NK-92 (cell line): Measurements from ENCODE around the gene IRF3.
A peak's percentile ranks its signal among the peaks of the same experiment; 100 is the strongest.
"Not testable (repeated sequence)": the region's sequence is repeated elsewhere in the genome, so short reads cannot be mapped to it uniquely, and the experiment has no call there.

ENCODE experiments used
- DNase-seq: peaks from one replicate; lab custom pipeline; 2025; ENCODE audit not compliant: unreplicated experiment; lab: John Stamatoyannopoulos, UW

The IRF3 gene

DNA sequence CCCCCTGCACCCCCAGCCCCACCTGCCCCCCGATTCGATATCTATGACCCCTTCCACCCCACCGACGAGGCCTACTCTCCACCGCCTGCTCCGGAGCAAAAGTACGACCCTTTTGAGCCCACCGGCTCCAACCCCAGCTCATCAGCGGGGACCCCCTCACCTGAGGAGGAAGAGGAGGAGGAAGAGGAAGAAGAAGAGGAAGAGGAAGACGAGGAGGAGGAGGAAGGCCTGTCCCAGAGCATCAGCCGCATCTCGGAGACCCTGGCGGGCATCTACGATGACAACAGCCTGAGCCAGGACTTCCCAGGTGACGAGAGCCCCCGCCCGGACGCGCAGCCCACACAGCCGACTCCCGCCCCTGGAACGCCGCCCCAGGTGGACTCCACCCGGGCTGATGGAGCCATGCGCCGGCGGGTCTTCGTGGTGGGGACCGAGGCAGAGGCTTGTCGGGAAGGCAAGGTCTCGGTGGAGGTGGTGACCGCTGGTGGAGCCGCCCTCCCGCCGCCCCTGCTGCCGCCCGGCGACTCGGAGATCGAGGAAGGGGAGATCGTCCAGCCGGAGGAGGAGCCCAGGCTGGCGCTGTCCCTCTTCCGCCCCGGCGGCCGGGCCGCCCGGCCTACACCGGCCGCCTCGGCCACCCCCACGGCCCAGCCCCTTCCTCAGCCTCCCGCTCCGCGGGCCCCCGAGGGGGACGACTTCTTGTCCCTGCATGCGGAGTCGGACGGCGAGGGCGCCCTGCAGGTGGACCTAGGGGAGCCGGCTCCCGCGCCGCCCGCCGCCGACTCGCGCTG is 14.4 kb downstream of the IRF3 start:
- DNase-seq: no peak

GRCh38 chr19:49646586-49646985 is 19.1 kb downstream of the IRF3 start:
- DNase-seq: no peak

GRCh38 chr19:49645995-49646394 is 19.7 kb downstream of the IRF3 start:
- no peak for DNase-seq

- no peak for DNase-seq
Measured at GRCh38 chr19:49645592-49645991, 20.1 kb downstream of the IRF3 start.

DNA sequence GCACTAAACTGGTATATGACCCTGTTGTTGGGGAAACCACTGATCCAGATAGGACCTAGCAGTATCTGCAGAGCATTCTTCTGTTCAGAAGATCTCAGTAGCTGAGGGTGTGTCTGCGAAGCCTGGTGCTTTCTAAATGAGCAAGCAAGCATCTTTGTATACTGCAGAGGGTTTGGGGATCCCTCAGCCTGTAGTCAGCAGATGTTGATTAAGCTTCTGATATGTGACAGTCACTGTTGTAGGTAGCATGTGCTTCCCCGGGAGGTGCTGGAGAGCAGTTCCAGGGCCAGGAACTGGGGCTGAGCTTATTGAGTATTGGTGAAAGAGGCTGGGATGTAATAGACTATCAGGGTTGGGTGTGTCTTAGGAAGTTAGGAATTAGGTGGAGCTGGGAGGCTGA is 22.2 kb downstream of the IRF3 start:
- no peak for DNase-seq

DNA sequence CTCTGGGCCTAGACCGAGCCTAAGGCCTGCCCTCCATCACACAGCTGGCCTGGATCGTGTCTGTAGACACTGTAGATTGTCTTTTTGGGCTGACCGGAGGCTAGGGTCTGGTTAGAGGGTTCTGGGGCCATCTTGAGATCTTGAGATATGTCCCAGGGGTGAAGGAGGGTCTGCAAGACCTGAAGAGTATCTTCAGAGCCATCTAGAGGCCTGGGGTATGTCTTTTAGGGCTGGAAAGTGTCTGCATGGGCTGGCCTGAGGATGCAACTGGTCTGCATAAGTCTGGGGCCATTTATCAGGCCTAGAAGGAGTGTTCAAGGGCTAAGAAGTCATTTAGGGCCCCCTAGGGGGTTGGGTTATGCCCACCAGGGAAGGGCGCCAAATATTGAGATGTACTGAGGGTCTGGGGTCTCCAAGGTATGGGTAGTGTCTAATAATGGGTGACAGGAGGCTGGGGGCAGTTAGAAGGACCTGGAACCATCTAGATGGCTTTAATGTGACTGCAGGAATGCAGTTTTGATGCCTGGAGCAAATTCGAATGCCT is 23.1 kb downstream of the IRF3 start:
- no peak for DNase-seq

- DNase-seq: peak; percentile 94
Measured at GRCh38 chr19:49641688-49642491, 23.8 kb downstream of the IRF3 start, which contains the start of gene SCAF1. SCAF1 (plus strand) TSS chr19:49642209; CDS start chr19:49645027, 2,818 bp downstream.

- DNase-seq: peak; percentile 99
Measured at GRCh38 chr19:49640113-49640898, 25.4 kb downstream of the IRF3 start, which contains the start of gene RRAS. RRAS (minus strand) TSS chr19:49640143; CDS start chr19:49640098, 45 bp downstream.

GRCh38 chr19:49639401-49640112 is 26.1 kb downstream of the IRF3 start:
- DNase-seq: no peak

DNA sequence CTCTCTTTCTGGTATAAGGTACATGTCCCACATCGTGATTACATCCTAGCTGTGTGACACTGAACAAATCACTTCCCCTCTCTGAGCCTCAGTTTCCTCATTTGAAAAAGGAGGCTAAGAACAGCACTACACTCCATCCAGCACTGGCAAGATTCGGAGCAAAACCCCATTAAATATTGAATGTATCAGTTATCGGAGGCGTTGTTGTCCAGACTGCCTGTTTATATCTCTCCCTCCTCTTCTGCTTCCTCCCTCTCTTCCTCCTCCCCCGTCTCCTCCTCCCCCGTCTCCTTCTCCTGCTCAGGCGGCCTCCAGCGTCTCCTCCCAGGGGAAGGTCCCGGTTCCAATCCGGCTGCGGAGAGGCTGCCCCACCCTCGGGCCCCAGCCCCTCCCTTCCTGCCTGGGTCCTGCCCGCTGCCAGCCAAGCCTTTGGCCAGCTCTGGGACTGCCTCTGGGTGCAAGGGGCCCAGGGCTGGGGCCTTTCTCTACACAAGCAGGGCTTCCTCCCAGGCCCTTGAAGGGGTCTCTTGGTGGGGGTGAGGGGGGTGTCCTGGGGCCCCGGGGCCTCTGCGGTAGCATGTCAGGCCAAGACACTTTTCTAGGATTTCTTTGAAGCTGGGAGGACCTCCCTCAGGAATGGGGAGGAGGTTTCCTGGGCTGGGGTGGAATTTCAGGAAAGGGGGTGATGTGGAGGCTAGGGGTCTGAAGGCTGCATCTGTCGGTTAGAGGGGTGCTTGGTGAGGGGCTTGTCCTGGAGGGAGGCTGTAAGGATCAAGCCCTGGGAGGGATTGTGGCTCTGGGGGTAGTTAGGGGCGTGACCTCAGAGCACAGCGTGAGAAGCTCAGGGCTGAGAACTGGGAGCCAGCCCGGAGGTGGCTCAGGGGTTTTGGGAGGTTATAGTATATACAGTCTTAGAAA is 27.6 kb downstream of the IRF3 start:
- no peak for DNase-seq

GRCh38 chr19:49636233-49636932 is 29.3 kb downstream of the IRF3 start:
- no peak for DNase-seq

DNA sequence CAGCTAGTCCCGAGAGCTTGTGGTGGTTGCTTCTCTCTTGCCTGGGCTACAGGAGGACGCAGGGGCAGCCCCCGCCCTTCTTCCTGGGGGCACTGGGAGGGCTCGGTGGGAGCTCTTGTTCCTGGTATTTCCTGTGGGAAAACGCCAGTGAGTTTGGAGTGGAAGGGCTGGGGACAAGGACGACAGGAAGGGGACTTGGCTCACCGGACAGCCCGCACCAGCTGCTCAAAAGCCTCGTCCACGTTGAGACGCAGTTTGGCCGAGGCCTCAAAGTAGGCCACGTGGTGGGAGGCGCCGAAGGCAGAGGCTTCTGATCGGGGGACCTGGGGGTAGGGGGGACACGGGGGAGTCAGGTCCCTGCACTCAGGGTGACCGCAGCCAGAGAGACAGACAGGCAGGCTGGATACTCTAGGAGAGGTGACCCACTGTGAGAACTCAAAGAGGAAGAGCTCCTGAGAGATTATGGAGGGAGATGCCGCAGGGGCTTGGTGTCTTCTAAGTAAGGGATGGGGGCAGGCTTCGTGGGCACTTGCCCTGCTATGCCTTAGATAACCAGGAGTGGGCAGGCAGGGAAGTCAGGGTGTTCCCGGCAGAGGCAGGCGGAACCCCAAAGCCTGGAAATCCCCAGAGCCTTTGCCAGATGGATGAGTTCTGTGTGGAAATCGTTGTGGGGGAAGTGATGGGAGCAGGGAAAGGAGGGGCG is 30.0 kb downstream of the IRF3 start:
- DNase-seq: no peak

DNA sequence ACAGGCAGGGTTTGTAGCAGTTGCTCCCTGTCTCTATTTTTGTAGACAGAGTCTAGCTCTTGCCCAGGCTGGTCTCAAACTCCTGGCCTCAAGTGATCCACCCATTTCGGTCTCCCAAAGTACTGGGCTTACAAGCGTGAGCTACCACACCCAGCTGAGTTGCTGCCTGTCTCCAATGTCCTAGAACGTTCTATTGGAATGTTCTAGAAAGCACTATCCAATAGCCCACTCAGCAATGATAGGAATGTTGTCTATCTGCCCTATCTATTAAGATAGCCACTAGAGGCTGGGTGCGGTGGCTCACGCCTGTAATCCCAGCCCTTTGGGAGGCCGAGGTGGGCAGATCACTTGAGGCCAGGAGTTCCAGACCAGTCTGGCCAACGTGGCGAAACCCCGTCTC is 32.4 kb downstream of the IRF3 start:
- not testable (repeated sequence) for DNase-seq

DNA sequence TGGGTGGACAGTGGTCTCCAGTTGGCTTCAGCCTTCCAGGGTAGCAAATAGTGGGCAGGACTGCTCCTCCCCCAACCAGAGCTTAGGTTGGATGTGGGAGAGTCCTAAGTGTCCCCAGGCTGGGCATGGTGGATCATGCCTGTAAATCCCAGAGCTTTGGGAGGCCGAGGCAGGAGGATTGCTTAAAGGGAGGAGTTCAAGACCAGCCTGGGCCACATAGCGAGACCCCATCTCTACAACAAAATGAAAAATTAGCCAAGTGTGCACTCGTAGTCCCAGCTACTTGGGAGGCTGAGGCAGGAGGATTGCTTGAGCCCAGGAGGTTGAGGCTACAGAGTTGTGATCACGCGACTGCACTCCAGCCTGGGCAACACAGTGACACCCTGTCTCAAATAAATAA is 33.1 kb downstream of the IRF3 start:
- DNase-seq: no peak

DNA sequence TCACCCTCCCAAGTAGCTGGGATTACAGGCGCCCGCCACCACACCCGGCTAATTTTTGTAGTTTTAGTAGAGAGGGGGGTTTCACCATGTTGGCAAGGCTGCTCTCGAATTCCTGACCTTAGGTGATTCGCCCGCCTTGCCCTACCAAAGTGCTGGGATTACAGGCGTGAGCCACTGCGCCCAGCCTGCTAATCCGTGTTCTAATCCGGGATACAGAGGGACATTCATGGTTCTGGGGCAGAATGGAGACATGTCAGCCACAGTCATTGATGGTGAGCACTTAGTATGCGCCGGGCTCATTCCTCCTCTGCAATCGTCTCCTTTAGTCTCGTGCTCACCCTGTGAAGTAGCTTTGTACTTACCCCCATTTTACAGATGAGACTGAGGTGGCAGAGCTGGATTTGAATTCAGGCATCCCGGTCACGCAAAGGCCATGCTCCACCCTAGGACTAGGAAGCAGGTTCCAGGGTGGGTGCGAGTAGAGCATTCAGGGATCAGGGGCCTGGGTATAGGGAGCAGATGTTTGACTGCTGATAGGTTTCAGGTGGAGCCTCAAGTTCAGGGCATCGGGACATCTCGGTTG is 34.0 kb downstream of the IRF3 start:
- no peak for DNase-seq

GRCh38 chr19:49631014-49631588 is 34.6 kb downstream of the IRF3 start:
- DNase-seq: no peak

- DNase-seq: no peak
Measured at GRCh38 chr19:49629659-49630058, 36.0 kb downstream of the IRF3 start.
